HuH-7.5 (cell line): ENCODE results near the gene TXNRD1.
"Not testable (repeated sequence)": the region's sequence is repeated elsewhere in the genome, so short reads cannot be mapped to it uniquely, and the experiment has no call there.

Experiments
- DNase-seq: peaks from one replicate; pipeline ENCODE4 v3.0.0; 2011; ENCODE audit warnings: low spot score

Gene TXNRD1

GRCh38 chr12:104372061-104372720 is 156.6 kb downstream of the TXNRD1 start:
- DNase-seq = no peak

GRCh38 chr12:104372721-104373335 is 157.2 kb downstream of the TXNRD1 start:
- DNase-seq = no peak

GRCh38 chr12:104374071-104374470 is 158.5 kb downstream of the TXNRD1 start:
- no peak for DNase-seq

GRCh38 chr12:104374806-104375205 is 159.2 kb downstream of the TXNRD1 start:
- DNase-seq = no peak

- no peak for DNase-seq
These were observed 160.2 kb downstream of the TXNRD1 start for GRCh38 chr12:104375775-104376174.

- no peak for DNase-seq
These were observed 161.3 kb downstream of the TXNRD1 start for GRCh38 chr12:104376650-104377513.

GRCh38 chr12:104377514-104377812 is 161.9 kb downstream of the TXNRD1 start:
- no peak for DNase-seq

GRCh38 chr12:104378427-104378826 is 162.8 kb downstream of the TXNRD1 start:
- no peak for DNase-seq

- DNase-seq = no peak
These were observed 165.8 kb downstream of the TXNRD1 start for GRCh38 chr12:104381341-104381730.

- DNase-seq = peak; percentile 65
These were observed 166.3 kb downstream of the TXNRD1 start for GRCh38 chr12:104381731-104382480.

- no peak for DNase-seq
These were observed 168.7 kb downstream of the TXNRD1 start for GRCh38 chr12:104384141-104384880.

GRCh38 chr12:104385510-104385909 is 169.9 kb downstream of the TXNRD1 start:
- no peak for DNase-seq

GRCh38 chr12:104386461-104386860 is 170.9 kb downstream of the TXNRD1 start:
- DNase-seq = no peak

GRCh38 chr12:104387190-104387589 is 171.6 kb downstream of the TXNRD1 start:
- no peak for DNase-seq

GRCh38 chr12:104394086-104394485 is 178.5 kb downstream of the TXNRD1 start:
- not testable (repeated sequence) for DNase-seq
